Epithelial cell of proximal tubule (primary cell): ENCODE measurements around the gene DSTN. TPM values are rescaled to one million over a fixed set of nuclear protein-coding genes. Genes with fewer than 3 reads are reported as not detected.

Source experiments
- DNase-seq: peaks from one replicate; pipeline ENCODE4 v3.0.0-alpha.2; 2011; ENCODE audit warnings: low read depth
- H3K4me3 ChIP-seq: 2 replicates; pipeline ENCODE4 v1.5.1; 2011; ENCODE audit warnings: low read depth, mild to moderate bottlenecking, low read length
- total RNA-seq: library from RNA; depleted of rRNA; stranded (reverse); fragments of >200 nt; gene quantifications from 2 replicates; pipeline ENCODE4 v1.2.3, GENCODE V29; 2015
- TF ChIP-seq, protein P1 (sequence below): conservative IDR thresholded peaks from 2 replicates; pipeline ENCODE4 v1.5.1; 2012; ENCODE audit warnings: low read depth, mild to moderate bottlenecking, low read length

DSTN gene
- total RNA-seq, 1 donor from 2014 or later = 317 TPM

DNA sequence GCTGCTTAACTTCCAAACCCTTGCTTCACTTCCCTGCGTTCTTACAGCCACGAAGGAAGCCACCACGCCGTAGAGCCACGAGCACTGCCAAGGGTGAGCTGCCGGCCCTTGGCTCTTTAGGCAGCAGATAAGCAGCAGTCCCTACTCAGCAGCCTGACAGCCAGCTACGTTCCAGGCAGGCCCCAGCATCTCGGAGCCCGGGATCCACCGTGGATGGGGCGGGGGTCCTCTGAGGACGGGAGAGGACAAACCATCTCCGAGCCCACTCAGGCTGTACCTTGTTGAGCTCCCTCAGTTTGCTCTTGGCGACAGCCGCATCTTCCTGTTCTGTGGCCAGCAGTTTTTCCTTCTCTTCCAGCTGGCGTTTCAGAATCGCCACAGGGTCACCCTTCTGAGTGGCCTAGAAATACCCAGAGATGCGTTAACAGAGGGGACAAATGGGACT is 71.7 kb downstream of the DSTN start:
- no peak overlapping the region for H3K4me3 ChIP-seq
- DNase-seq = no peak
- TF ChIP-seq, protein P1, sequence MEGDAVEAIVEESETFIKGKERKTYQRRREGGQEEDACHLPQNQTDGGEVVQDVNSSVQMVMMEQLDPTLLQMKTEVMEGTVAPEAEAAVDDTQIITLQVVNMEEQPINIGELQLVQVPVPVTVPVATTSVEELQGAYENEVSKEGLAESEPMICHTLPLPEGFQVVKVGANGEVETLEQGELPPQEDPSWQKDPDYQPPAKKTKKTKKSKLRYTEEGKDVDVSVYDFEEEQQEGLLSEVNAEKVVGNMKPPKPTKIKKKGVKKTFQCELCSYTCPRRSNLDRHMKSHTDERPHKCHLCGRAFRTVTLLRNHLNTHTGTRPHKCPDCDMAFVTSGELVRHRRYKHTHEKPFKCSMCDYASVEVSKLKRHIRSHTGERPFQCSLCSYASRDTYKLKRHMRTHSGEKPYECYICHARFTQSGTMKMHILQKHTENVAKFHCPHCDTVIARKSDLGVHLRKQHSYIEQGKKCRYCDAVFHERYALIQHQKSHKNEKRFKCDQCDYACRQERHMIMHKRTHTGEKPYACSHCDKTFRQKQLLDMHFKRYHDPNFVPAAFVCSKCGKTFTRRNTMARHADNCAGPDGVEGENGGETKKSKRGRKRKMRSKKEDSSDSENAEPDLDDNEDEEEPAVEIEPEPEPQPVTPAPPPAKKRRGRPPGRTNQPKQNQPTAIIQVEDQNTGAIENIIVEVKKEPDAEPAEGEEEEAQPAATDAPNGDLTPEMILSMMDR = no peak

DNA sequence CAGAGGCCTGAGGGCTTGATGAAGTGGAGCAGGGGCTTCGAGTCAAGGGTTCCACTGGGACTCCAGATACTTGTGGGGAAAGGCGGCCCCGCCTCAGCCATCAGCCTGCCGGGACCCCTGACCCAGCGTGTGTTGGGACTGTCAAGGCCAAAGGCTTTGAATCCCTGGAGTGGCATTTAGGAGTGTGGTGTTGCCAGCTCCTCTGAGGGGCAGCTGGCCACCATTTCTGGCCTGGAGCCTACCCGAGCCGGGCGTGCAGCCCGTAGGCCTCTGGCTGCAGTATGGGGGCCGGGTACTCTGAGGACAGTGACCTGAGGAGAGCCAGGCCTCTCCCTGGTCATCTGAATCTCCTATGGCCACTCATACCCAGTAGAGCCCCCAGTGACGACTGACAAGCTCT is 72.1 kb downstream of the DSTN start:
- TF ChIP-seq, protein P1 = no peak
- H3K4me3 ChIP-seq = no peak overlapping the region
- no peak for DNase-seq

DNA sequence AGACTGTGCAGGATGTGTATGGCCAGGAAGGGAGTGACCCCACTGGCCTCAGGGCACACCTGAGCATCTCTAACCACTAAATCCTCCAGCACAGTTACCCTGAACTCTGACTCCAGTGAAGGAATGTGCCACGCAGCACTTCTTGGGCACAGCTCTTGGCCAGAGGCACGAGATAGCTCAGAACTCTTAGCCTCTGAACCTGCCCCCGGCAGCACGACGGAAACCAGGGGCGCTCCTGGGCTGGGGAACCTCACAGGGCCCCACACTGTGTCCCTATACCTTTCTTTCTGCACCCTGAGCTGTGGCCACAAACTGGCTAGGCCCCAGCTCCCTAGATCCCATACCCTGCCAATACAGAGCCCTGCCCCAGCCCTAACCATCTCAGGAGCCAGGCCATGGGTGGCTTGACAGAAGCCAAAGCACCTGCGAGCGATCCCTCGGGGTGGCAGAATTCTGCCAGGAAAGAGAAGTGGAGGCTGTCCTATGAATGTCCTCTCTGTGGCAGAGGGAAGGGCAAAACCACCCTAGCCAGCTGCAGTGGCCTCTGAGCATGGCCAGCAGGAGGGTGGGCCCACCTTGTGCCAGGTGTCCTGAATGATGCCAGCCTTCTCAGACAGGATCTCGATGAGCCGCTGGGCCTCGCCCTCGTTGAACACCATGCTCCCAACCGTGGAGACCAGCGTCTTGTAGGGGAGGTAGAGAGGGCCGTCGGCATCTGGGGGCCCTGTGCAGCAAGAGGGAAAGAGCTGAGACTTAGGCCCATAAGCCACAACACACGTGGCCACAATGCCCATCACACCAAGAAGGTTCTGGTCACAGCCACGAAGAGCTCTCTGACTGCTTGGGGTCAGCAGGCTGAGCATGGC is 72.8 kb downstream of the DSTN start:
- H3K4me3 ChIP-seq = no peak overlapping the region
- TF ChIP-seq, protein P1 = no peak

DNA sequence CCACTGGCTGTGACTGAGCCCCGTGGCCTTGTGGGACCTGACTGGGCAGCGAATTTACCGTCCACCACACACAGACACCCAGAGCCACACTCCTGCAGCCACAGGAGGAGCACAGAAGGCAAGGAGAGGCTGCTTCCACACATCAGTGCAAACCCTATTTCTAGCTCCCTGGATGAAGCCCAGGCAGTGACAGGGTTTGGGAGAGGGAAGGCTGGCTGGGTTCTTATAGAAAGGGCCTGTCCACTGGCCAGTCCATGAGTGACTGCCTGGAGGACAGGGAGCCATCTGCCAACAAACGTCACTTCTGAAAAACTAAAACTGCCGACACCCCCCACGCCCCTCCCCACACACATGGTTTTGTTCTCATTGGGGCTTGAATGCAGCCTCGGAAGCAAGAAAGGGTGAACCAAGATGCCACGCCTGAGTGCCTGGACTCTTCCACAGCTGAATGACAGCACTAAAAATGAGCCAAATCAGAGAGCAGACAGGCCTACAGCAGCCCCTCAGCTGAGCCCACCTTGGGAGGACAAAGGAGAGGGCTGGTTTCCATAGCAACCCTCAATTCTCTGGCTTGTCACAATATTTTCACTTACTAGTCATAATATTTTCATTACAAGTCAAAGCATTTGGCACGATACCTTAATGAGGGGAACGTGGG is 73.8 kb downstream of the DSTN start:
- no peak for DNase-seq
- no peak overlapping the region for H3K4me3 ChIP-seq
- TF ChIP-seq, protein P1 = no peak

More for the DNA sequence above, 72.8 kb downstream of the DSTN start:
- DNase-seq = no peak

DNA sequence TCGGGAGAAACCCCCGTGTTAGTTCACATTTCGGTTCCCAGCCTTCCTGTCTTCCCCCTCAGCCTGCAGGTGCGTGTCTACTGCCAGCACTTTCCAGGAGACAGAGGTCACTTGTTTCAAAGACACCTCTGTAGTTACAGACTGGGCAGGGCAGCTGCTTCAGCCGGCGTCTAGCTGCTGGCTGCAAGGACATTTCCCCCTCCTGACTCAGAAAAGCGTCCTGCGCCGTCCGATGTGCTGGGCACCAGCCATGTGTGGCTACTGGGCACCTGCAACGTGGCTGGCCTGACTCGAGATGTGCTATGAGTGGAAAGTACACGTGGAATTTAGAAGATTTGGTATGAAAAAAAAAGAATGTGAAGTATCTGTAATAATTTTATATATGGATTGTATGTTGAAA is 74.6 kb downstream of the DSTN start:
- no peak for DNase-seq
- H3K4me3 ChIP-seq = no peak overlapping the region
- TF ChIP-seq, protein P1 = no peak

DNA sequence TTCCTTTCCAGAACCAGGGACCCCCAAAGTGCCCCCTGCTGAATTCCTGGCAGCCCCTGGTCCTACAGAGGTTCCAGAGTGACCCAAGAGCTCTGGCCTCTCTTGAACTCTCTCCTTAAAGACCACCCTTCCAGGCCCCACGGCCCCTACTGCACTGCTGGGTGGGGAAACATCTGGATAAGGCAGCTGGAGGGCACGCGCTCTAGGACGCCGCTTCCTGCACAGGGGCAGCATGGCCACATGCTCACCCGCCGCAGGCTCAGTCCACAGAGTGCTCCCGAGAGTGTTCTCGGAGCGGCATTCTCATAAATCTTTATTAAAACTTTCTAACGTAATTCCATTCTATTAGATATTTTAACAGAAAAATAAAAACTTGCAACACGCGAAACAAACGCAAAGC is 75.1 kb downstream of the DSTN start:
- DNase-seq = no peak
- TF ChIP-seq, protein P1 = no peak
- no peak overlapping the region for H3K4me3 ChIP-seq
